Thyroid gland (tissue), 4 donors: ENCODE results near the gene TOLLIP.
"Not testable (repeated sequence)": the region's sequence is repeated elsewhere in the genome, so short reads cannot be mapped to it uniquely, and the experiment has no call there.

Experiments
- POLR2A ChIP-seq, 2 donors: fragments of 450-650 bp; IDR thresholded peaks; one replicate each; pipeline ENCODE4 v1.6.1; 2017; ENCODE audit warnings: antibody characterized with exemption in 2 of 2, mild to moderate bottlenecking in 2 of 2, moderate library complexity in 1 of 2
- TF ChIP-seq, protein P1 (sequence below), 6 experiments: fragments of 200-600 bp in 3 of 6; fragments of 450-650 bp in 3 of 6; sonication (generic) in 3 of 6; IDR thresholded peaks; one replicate each; pipeline ENCODE4 v1.5.1; 2016 to 2019; ENCODE audit warnings: antibody characterized with exemption in 6 of 6, mild to moderate bottlenecking in 2 of 6, inconsistent platforms in 1 of 6, moderate library complexity in 1 of 6

DNA sequence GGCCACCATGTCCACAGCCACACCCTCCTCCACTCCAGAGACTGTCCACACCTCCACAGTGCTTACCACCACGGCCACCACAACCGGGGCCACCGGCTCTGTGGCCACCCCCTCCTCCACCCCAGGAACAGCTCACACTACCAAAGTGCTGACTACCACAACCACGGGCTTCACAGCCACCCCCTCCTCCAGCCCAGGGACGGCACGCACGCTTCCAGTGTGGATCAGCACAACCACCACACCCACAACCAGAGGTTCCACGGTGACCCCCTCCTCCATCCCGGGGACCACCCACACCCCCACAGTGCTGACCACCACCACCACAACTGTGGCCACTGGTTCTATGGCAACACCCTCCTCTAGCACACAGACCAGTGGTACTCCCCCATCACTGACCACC lies 64.9 kb downstream of the TOLLIP start:
- TF ChIP-seq, protein P1, sequence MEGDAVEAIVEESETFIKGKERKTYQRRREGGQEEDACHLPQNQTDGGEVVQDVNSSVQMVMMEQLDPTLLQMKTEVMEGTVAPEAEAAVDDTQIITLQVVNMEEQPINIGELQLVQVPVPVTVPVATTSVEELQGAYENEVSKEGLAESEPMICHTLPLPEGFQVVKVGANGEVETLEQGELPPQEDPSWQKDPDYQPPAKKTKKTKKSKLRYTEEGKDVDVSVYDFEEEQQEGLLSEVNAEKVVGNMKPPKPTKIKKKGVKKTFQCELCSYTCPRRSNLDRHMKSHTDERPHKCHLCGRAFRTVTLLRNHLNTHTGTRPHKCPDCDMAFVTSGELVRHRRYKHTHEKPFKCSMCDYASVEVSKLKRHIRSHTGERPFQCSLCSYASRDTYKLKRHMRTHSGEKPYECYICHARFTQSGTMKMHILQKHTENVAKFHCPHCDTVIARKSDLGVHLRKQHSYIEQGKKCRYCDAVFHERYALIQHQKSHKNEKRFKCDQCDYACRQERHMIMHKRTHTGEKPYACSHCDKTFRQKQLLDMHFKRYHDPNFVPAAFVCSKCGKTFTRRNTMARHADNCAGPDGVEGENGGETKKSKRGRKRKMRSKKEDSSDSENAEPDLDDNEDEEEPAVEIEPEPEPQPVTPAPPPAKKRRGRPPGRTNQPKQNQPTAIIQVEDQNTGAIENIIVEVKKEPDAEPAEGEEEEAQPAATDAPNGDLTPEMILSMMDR (IDR thresholded peaks at IDR 0.05) = not testable (repeated sequence)
- not testable (repeated sequence) for TF ChIP-seq POLR2A (IDR thresholded peaks at IDR 0.05)
